HL-60/S4 treated with phorbol 12-myristate 13-acetate at 8.2 ng/mL for 4 days and 3 days (cell line): Measurements from ENCODE around the gene GSE1.

Experiments
- in situ Hi-C: fragments of 300-500 bp; cut with MboI; formaldehyde crosslinking; loops from 2 replicates; pipeline ENCODE4 v1.15.0; 2022; ENCODE audit warnings: low sequenced_read_pairs

GSE1 gene

DNA sequence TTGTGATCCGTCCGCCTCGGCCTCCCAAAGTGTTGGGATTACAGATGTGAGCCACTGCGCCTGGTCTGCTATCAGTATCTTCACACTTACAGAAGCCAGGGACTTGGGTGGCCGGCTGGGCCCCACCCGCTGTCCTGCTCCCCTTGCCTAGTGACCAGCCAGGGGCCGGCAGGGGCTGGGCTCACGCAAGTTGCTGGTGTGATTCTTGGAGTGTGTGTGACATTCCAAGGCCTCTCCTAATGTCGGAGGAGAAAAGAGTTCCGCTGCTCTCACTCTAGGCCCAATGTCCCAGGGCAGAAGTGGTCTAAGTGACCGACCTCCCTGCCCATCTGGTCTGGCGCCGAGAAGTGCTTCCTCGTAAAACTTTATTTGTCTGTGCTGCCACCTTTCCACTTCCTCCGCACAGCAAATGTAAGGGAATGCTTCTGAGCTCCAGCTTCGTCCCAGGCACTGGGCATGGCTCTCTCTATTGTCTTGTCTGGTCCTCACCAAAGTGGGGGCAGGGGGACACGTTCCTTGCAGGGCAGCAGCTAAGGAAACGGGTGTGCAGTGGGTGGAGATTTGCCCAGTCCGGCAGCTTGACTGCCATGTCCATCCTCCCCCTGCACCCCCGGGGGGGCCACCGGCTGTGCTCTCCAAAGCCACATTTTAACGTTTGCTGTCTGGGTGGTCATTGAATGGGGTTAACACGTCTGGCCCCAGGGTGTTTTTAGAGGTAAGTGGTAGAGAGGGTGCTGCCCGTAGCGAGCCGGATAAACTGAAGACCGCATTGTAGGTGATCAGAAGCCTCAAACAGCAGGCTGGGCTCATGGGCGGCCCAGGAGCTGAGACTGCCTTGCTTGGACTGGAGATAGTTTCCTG is 7.8 kb upstream of the GSE1 start:
- in situ Hi-C loops: loop anchor here (25.0 kb wide), 1 partner anchor 168 kb away; no protein-coding TSS in a partner anchor

DNA sequence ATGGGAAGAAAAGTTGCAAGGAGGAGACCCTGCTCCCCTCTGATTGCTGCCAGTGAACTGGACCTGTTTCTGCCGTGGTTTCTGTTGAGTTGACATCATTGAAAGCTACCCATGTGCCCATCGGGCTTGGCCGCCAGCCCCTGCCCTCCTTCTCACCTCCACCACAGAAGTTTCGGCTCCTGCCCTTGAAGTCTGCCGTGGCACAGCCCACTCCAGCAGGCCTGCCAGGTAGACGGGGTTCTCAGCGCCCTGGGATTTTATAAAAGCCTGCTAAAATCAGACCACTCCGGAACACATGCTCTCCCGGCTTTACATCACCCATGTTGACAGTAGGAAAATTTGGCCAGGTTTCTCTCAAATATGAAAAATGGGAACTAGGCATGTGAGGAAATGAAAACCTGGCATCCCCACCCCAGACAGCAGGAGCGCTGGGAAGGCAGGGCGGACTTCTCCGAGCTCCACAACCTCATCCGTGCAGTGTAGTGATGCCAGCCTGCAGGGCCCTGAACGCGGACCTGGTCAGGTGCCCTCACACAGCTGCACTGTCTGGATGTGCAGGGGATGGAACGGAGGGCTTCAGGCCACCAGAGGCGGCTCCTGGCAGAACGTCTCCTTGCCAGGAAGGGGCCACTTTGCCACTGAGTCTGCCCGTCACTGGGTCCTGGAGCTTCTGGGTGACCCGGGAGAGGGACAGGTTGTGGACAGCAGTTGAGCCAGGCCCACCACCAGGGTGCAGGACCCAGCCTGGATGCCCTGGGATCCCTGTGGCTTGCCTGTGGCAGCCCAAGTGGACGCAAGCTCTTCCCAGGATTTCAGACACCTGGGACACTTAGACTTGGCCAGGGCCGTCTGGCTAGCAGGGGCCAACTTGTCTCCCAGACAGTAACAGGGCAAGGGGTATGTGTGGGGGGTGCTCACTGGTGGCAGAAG is 6.9 kb upstream of the GSE1 start:
- in situ Hi-C loops: loop anchor here (25.0 kb wide), 1 partner anchor 169 kb away; no protein-coding TSS in a partner anchor

DNA sequence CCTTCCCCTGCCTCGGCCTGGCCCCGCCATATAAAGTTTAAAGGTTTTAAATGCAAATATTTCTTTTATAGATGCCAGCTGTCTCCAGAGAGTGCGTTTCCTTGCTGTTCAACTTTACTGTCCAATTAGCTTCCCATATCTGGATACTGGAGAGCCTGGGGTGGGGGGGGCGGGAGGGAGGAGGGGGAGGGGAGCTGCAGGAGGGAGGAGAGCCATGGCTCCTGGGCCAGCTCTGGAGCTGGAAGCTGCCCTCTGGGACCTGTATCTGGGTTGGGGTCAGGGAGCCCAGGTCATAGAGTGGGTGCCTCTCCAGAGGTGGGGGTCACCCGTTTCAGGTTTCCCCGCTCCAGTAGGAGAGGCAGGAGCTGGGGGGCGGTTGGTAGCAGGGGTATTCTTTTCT is 6.2 kb upstream of the GSE1 start:
- in situ Hi-C loops: loop anchor here (25.0 kb wide), 1 partner anchor 170 kb away; no protein-coding TSS in a partner anchor

DNA sequence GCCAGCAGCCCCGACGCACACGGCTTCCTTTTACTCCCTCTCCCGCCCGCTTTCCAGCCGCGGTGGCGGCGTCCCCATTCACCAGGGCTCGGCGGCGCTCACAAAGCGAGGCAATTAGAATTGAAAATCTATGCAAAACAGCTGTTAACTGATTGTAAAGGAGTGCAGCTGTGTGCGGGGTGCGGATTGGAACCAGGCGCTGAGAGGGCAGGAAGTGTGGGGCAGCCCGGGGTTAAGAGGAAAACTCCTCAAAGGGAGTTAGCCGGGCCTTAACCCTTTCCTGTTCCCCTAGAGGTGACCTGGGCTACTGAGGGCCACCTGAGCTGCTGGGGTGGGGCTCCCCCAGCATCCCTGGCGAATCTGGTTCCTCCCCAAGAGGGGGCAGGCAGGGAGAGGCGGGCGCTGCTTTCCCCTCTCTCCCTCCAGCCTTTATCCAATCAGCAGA is 5.8 kb upstream of the GSE1 start:
- in situ Hi-C loops: loop anchor here (25.0 kb wide), 1 partner anchor 170 kb away; no protein-coding TSS in a partner anchor

DNA sequence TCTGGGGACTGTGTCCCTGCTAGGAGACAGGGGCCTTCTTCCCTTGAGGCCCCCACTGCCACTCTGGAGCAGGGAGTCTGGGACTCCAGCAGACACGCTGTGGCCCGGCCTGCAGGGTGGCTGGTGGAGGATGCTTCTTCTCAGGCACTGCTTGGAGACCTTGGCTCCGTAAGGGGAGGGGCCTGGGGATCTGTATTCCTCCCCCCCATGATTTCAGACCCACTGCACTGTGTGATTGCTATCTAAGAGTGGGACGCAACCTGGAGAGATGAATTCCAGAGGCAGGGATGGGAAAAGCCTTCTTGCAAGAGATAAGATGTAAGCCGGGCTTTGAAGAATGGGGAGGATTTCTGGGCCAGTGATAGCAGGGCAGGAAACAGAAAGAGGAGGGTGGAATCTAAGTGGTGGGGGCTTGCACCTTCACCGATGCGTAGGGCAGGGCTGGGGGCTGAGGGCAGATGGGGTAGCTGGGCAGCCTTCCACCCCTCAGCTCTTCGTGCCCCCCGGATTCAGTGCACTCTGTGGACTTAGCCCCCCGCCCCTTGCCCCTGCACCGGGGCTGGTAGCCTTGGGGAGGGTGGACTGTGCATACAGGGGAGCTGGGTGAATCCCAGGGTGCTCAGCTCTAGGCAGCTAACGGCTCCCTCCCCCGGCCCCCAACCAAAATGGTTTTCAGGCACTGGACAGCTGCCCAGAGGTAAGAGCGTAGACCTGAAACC is 5.2 kb upstream of the GSE1 start:
- in situ Hi-C loops: loop anchor here (25.0 kb wide), 1 partner anchor 171 kb away; no protein-coding TSS in a partner anchor

DNA sequence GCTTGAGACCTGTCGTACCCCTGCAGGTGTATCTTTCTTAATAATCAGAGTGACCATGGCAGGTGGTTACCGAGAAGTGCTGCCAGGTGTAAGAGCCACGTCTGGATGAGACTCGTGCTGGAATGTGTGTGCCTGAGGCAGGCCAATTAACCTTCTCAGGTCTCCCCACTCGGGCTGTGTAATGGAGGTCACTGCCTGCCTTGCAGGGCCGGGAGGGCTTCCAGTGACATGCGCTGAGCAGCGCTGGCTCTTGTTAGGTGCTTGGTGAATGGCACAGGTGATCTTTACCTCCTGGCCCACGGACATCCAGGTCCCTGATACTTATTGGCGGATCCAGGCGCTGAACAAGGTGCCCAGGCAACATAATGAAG is 4.6 kb upstream of the GSE1 start:
- in situ Hi-C loops: loop anchor here (25.0 kb wide), 1 partner anchor 171 kb away; no protein-coding TSS in a partner anchor

DNA sequence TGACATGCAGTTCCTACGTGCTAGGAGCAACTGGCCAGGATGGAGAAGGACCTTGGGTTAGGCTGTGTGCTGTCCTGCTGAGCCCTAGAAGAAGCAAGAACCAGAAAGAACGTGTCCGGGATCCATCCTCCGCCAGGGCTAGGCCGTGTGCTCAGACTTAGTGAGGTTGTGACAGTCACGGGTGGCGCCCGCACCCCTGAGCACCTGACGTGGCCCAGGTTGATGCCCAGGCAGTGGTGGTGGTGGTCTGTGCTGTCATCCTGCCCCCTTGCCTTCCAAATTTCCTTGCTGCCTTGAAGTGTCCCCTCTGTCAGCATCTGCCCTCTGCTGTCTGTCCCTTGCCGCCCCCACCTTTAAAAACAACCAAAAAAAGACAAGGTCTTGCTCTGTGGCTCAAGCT is 4.2 kb upstream of the GSE1 start:
- in situ Hi-C loops: loop anchor here (25.0 kb wide), 1 partner anchor 172 kb away; no protein-coding TSS in a partner anchor

DNA sequence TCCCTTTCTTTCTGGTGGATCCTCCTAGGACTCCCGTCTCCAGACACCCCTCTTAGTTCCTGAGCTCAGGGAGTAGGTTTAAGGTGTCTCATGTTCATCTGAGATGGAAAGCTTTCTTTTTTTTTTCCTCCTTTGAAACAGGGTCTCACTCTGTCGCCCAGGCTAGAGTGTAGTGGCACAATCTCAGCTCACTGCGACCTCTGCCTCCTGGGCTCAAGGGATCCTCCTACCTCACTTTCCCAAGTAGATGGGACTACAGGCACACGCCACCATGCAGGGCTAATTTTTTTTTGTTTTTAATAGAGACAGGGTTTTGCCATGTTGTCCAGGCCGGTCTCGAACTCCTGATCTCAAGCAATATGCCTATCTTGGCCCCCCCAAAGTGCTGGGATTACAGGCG is 3.6 kb upstream of the GSE1 start:
- in situ Hi-C loops: loop anchor here (25.0 kb wide), 1 partner anchor 172 kb away; no protein-coding TSS in a partner anchor

DNA sequence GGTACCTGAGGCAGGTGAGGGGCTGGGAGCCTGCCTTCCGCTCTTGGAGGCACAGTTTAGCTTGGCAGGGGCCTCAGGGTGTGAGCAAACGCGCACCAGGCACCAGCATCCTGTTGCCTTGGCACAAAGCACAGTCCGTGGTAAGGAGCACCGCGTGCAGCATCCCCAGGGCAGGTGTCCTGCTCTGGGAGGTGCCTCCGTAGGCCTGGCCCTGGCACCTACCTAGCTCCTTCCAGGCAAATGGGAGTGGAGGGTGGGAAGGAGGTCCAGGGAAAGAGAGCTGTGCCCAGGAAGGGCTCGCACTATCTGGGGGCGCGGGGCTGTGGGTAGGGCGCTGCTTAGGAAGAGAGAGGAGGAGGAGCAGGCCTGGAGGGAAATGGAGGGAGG is 3.1 kb upstream of the GSE1 start:
- in situ Hi-C loops: loop anchor here (25.0 kb wide), 1 partner anchor 173 kb away; no protein-coding TSS in a partner anchor

DNA sequence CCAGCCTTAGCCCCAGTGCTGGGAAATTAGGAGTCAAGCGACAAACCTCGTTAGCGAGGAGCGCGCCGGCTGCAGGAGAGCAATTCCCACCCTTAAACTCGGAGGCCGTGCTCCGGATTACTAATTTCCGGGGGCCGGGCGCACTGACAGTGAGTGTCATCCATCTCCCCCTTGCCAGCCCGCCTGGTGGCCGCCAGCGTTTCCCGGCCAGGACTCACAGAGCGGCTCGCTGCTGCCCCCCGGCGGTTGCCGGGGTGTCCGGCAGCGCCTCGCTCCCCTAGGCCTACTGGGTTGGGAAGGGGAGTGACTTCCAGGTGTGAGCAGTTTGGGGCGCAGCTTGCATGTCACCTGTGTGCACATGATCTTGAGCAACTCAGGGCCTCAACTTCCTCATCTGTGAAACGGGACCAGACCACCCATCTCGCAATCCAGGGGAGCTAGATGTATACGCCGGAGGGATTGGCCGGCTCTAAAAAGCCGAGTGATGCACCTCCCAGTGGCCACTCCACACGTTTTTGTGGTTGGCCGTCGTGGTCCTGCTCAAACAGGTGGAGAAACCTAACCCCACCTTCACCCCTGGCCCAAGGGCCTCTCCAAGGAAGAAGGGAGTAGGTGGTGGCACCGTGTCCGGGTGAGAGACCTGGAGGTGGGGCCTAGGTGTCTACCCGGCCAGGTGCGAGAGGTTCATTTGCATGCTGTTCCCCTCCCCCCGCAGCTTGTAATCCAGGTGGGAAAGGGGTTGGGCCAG is 2.5 kb upstream of the GSE1 start:
- in situ Hi-C loops: loop anchor here (25.0 kb wide), 1 partner anchor 173 kb away; no protein-coding TSS in a partner anchor

DNA sequence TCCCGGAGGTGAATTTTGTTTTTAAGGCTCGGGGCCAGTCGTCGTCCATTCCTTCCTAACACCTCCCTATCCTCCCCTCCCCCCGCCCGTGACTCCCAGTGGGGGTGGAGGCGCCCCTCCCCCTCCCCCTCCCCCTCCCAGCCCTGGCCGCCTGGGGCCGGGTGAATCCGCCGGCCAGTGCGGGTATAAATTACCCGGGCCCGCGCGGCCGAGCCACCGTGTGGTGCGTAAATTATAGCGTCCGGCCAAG is 2.0 kb upstream of the GSE1 start:
- in situ Hi-C loops: loop anchor here (25.0 kb wide), 1 partner anchor 174 kb away; no protein-coding TSS in a partner anchor

DNA sequence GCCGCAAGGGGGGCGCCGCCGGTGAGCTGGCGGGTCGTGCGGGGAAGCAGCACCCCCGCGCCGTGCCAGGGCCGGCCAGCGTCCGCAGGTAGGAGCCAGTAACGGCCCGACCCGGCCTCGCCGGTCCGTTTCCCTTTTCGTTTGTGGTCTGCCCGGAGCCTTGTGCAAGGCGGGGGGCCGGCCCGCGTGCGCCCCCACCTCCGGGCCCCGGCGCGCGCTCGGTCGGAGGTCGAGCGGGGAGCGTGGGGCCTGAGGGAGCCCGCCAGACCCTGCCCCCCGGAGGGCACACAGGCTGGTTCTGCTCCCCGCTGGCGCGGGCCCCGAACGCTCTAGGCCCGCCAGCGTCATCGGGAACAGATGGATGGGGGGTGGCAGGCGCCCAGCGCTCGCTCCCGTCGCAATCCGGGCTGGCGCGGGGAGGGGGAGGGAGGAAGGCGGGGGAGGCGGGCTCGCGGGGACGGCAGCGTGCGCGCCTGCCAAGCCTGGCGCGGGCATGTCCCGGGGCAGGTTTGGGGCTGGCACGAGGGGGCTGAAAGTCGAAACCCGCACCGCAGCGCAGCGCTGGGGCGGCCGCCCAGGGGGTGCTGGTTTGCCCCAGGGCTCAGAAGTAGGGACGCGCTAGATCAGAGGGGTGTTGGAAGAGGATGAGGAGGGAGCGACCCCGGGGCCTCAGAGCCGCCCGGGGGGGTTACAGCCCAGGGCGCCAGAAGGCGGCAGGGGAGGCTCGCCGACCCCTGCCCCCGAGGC is 1.5 kb upstream of the GSE1 start:
- in situ Hi-C loops: loop anchor here (25.0 kb wide), 1 partner anchor 174 kb away; no protein-coding TSS in a partner anchor

DNA sequence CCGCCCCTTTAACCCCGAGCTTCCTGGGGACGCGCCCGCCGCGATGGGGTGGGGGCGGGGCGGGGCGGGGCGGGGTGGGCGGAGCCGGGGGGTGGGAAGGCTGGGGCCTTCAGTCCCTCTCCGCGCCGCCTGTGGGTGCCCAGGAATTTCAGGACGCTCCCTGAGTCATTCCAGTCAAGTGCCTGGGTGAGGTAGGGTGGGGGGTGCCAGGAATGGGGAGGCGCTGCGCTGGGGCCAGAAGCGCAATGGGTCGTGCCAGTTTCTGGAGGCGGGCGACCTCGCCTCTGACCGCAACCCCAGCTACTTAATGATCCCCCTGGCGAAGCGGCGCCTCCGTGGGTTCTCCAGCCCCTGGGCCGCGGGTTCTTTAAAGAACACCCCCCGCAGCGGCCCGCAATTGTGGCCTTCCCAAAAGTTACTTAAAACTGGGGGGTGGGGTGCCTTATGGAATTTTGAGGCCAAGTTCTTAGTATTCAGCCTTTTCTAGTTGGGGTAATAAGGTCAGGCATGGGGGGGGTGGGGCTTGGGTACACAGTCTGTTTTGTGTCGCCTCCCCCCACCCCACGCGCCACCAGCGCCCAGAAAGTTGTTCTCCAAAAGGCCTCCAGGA is 826 bp upstream of the GSE1 start:
- in situ Hi-C loops: loop anchor here (25.0 kb wide), 1 partner anchor 175 kb away; no protein-coding TSS in a partner anchor

DNA sequence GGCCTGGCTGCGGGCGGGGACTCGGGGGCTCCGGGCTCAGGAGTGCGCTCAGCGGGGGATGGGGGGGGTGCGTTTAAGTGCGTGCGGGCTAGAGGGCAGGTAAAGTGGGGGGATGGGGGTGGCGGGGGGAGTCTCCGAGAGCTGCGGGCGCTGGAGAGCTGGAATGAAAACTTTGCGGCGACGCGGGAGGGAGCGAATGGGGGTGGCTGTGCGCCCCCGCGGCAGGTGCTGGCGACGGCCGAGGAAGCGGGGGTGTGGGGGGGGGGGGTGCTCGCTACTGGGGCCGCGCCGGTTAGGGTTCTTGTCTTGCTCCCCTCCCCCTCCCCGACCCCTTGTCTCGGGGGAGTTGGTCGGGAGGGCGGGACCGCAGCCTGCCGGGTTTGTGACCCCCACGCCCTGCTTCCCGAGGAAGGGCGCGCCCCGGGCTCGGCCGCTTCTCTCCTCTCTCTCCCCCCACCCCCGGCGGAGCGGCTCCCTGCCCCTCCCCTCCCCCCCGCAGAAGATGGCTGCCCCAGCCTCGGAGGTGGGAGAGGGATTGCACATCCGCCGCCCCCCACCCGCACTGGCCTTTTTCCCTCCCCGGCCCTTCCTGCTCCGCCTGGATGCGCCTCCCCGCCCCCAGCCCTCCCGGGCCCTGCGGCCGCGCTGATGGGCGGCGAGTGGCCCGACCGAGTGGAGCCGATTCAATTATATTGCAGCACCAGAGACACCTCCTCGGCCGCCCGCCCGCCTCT is 649 bp downstream of the GSE1 start:
- in situ Hi-C loops: loop anchor here (25.0 kb wide), 1 partner anchor 176 kb away; no protein-coding TSS in a partner anchor

DNA sequence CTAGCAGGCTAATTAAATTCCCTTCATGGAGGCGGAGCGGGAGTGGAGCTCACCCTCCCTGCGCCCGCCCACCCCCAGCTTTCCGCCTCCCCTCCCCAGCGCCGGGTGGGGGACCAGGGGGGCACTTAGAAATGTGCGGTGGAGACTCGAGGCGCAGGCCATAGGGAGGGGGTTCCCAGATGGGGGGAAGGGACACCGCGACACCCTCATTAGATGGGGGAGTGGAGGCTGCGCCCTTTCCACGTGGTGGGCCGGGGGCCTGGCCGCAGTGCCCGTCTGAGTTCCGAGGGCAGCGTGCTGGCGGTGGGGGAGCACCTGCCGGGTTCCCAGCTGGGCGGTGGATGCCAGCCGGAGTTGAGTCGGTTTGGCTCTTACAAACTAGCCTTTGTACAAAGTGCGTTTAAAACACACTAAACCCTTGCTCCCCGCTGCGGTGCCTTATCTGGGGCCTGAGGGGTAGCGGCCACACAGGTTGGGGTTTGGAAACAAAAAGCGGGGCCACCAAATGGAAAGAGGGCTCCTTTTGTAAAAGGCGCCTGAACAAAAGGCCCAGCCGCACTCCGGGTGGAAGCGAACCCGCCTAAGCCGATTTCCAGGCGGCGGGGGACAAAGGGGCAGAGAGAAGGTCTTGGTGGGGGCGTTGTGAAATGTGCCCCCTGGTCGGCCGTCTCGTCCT is 1.4 kb downstream of the GSE1 start:
- in situ Hi-C loops: loop anchor here (25.0 kb wide), 1 partner anchor 177 kb away; no protein-coding TSS in a partner anchor

DNA sequence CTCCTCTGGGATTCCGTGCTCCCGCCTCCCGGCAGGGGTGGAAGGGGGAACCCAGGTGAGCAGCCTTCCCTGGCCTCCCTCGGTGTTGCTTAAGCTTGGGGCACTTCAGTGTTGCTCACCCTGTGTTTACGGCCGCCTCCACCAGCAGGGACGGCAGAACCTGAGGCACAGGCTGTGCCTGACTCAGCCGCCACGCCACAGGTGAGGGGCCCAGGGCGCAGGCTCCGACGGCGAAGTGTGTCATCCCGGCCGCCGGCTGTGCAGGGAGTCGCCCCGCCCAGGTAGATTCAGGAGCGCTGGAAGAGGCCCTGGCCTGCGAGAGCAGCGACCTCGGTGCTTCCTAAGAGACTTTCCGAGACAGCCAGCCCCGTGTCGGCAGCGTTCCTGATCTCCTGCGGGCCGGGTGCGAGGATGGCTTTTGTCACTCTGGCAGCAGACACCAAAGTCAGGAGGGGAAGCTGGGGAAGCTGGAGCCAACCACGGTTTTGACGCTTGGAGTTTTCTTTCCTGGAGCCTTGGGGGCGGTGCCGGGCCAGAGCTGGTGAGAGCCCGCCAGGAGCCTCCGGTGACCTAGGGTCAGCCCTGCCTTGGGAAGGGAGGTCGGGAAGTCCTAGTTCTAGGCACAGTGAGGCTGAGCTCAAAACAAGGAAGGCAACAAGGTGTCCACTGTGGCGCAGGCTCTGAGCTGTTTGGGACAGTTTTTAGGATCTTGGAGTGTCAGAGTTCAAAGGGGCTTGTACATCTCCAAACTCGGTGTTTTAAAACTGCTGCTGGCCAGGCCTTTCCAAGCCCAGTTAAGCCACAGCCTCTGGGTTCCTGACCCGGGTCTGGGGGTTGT is 2.1 kb downstream of the GSE1 start:
- in situ Hi-C loops: loop anchor here (25.0 kb wide), 1 partner anchor 178 kb away; no protein-coding TSS in a partner anchor
